Measurements from ENCODE around the gene PLPP3.

- no peak for TF ChIP-seq CTCF (IDR thresholded peaks at IDR 0.05)
- TF ChIP-seq TAF1 (IDR thresholded peaks at IDR 0.05; ENCODE audit: borderline replicate concordance, low read depth, low read length) = no peak
- TF ChIP-seq CHD2 (IDR thresholded peaks at IDR 0.05; ENCODE audit: low read length, partially characterized antibody) = no peak
- TF ChIP-seq TCF12 (IDR thresholded peaks at IDR 0.05) = no peak
Measured at GRCh38 chr1:56496158-56496557, 83.2 kb downstream of the PLPP3 start.

Measured in SK-N-SH (cell line).